DND-41 (cell line): Measurements from ENCODE around the gene KRT1.

Experiments used
- ATAC-seq: fragments of 200-7000 bp; cut with Tn5 transposase; 3 replicates; pipeline ENCODE4 v1.9.1; 2021; ENCODE audit warnings: low read depth; ENCODE audit not compliant: insufficient read depth
- DNase-seq: peaks from one replicate; pipeline ENCODE4 v3.0.0-alpha.2; 2020
- H2AFZ ChIP-seq: 2 replicates; pipeline ENCODE4 v1.6.0; 2012; ENCODE audit warnings: low read depth, low read length
- H3K27ac ChIP-seq: 2 replicates; pipeline ENCODE4 v1.5.1; 2012; ENCODE audit warnings: low read length, inconsistent platforms
- H3K27me3 ChIP-seq: fragments of 200-600 bp; sonication (generic); 2 replicates; pipeline ENCODE4 v1.6.0; 2012; ENCODE audit warnings: low read length, mild to moderate bottlenecking, inconsistent platforms; ENCODE audit not compliant: insufficient read depth, poor library complexity
- H3K36me3 ChIP-seq: 2 replicates; pipeline ENCODE4 v1.5.1; 2012; ENCODE audit warnings: low read length, inconsistent platforms; ENCODE audit not compliant: insufficient read depth
- H3K4me1 ChIP-seq: 2 replicates; pipeline ENCODE4 v1.5.1; 2012; ENCODE audit warnings: mild to moderate bottlenecking, low read length; ENCODE audit not compliant: insufficient read depth
- H3K4me2 ChIP-seq: 2 replicates; pipeline ENCODE4 v1.6.0; 2012; ENCODE audit warnings: mild to moderate bottlenecking, moderate library complexity, low read length, inconsistent platforms; ENCODE audit not compliant: insufficient read depth
- H3K4me3 ChIP-seq, 2 experiments: fragments of 200-600 bp in 1 of 2; shearing (Covaris generic) in 1 of 2; 2 replicates each; pipeline ENCODE4 v1.5.1; 2012 to 2016; ENCODE audit warnings: inconsistent platforms in 2 of 2, low read length in 2 of 2, mild to moderate bottlenecking in 2 of 2, low read depth in 1 of 2, moderate library complexity in 1 of 2
- H3K79me2 ChIP-seq: 2 replicates; pipeline ENCODE4 v1.6.0; 2012; ENCODE audit warnings: low read length, inconsistent platforms; ENCODE audit not compliant: insufficient read depth
- H3K9ac ChIP-seq: 2 replicates; pipeline ENCODE4 v1.6.0; 2012; ENCODE audit warnings: low read depth, mild to moderate bottlenecking, inconsistent platforms, low read length, moderate library complexity
- H3K9me3 ChIP-seq: 2 replicates; pipeline ENCODE4 v1.5.1; 2012; ENCODE audit warnings: low read length, moderate library complexity, mild to moderate bottlenecking, inconsistent platforms; ENCODE audit not compliant: insufficient read depth, severe bottlenecking
- H4K20me1 ChIP-seq: 2 replicates; pipeline ENCODE4 v1.6.0; 2012; ENCODE audit warnings: low read length; ENCODE audit not compliant: insufficient read depth
- CTCF ChIP-seq: IDR thresholded peaks from 2 replicates; pipeline ENCODE4 v1.5.1; 2012; ENCODE audit warnings: borderline replicate concordance, low read length, moderate library complexity, mild to moderate bottlenecking; ENCODE audit not compliant: poor library complexity, severe bottlenecking; ENCODE audit errors: extremely low read depth
- EZH2 ChIP-seq: IDR thresholded peaks from 3 replicates; pipeline ENCODE4 v1.6.1; 2012; ENCODE audit warnings: borderline replicate concordance, low read depth, mild to moderate bottlenecking, moderate library complexity, low read length, inconsistent platforms; ENCODE audit not compliant: severe bottlenecking

The KRT1 gene

DNA sequence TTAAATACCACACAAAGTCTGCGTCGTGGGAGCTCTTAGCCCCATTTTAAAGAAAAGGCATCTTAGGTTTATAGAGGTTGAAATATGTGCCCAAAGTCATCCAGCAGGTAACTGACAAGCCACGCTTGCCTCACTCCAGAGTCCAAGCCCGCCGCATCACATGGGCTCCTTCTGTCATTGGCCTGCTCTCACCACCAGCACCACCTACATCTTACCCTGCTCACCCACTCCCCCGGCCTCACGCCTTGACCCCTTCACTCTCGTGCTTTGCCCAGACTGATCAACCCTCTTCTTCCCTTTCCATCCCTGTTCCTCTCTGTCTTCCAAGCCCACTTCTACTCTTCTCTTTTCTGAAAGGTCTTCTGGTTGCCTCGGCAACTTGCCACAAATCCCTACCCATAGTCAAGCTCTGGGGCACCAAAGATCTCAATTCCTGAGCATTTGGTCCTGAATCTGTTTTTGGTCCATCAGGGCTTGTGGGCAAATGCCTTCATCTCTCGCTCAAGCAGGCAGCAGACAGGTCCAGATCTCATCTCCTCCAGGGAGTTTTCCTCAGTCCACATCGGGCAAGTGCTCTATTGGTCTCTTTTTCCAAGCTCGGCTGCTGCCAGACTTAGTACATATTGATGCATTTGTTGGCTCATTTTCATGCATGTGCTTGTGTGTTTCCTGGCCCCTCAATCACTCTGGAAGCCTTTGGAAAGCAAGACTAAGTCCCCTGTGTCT, 3.5 kb upstream of the KRT1 start:
- Histone ChIP-seq H3K27me3 (peaks cover 2% of the 10 kb centered on the region), H3K9me3 (no peaks in the 10 kb centered on the region), H3K27ac (no peak overlapping the region), H3K9ac (no peak overlapping the region), H2AFZ (no peak overlapping the region), H3K4me3 (no peak overlapping the region), H3K36me3 (no peaks in the 10 kb centered on the region), H3K4me2 (no peak overlapping the region), H3K79me2 (no peaks in the 10 kb centered on the region), H3K4me1 (no peaks in the 10 kb centered on the region), H4K20me1 (no peaks in the 10 kb centered on the region; the same call in 1 of the 2 replicates)
- TF ChIP-seq CTCF (no peak), EZH2 (no peak)
- DNase-seq, result no peak
- no peak for ATAC-seq

- peaks cover 2% of the 10 kb centered on the region for H3K27me3 ChIP-seq
- H3K9me3 ChIP-seq, result no peaks in the 10 kb centered on the region
- H3K79me2 ChIP-seq, result no peaks in the 10 kb centered on the region
- no peak overlapping the region for H3K27ac ChIP-seq
- DNase-seq (no peak), ATAC-seq (no peak)
- TF ChIP-seq EZH2 (no peak), CTCF (no peak)
- no peak overlapping the region for H3K9ac ChIP-seq
- no peak overlapping the region for H3K4me2 ChIP-seq
- no peaks in the 10 kb centered on the region; the same call in 1 of the 2 replicates for H4K20me1 ChIP-seq
- no peaks in the 10 kb centered on the region for H3K4me1 ChIP-seq
- H3K36me3 ChIP-seq, result no peaks in the 10 kb centered on the region
- H2AFZ ChIP-seq, result no peak overlapping the region
- no peak overlapping the region for H3K4me3 ChIP-seq
These were observed 2.8 kb upstream of the KRT1 start for GRCh38 chr12:52682938-52683574.

GRCh38 chr12:52682381-52682660, 2.1 kb upstream of the KRT1 start:
- no peaks in the 10 kb centered on the region for H3K4me1 ChIP-seq
- no peaks in the 10 kb centered on the region for H3K79me2 ChIP-seq
- H3K36me3 ChIP-seq, result no peaks in the 10 kb centered on the region
- H4K20me1 ChIP-seq, result no peaks in the 10 kb centered on the region; the same call in 1 of the 2 replicates
- DNase-seq, result no peak
- peaks cover 2% of the 10 kb centered on the region for H3K27me3 ChIP-seq
- H3K9ac ChIP-seq, result no peak overlapping the region
- no peak overlapping the region for H3K4me3 ChIP-seq
- H3K27ac ChIP-seq, result no peak overlapping the region
- H3K9me3 ChIP-seq, result no peaks in the 10 kb centered on the region
- H2AFZ ChIP-seq, result no peak overlapping the region
- H3K4me2 ChIP-seq, result no peak overlapping the region
- ATAC-seq, result no peak
- TF ChIP-seq EZH2 (no peak), CTCF (no peak)
